GM03348 (cell line): ENCODE results near the gene SULT2B1.
"Not testable (repeated sequence)": the region's sequence is repeated elsewhere in the genome, so short reads cannot be mapped to it uniquely, and the experiment has no call there.

Experiments
- DNase-seq: peaks from one replicate; pipeline ENCODE4 v3.0.0; 2012; ENCODE audit warnings: low spot score

Gene SULT2B1

DNA sequence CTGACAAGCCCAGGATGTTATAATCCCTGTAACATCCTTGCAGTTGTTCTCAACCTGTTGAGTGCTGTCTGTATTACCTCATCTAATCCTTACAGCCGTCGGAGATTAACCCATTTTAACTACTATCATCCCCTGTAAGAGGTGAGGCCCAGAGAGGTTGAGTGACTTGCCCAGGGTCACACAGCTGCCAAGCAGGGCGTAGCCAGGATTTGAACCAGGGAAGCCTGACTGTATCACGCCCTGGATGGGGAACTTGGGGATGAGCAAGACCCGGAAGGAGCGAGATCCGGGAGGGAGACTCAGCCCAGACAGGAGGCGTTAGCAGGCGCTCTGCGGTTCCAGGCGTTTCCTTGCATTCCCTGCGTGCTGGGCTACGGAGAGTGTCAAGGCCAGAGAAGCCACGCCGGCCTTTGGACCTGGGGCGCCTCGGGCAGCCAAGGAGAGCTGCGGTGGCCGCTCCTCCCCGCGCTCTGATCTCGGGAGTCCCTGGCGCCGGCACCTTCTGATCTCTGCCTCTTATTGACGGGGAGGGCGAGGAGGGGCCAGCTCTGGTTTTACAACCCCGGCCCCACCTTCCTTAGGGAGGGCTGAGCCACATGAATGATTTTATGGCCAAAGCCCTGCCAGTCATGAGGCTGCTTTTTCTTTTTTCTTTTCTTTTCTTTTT is 6.2 kb downstream of the SULT2B1 start:
- peak; percentile 81 for DNase-seq

- DNase-seq = no peak
Observed at GRCh38 chr19:48560095-48560530, 8.1 kb downstream of the SULT2B1 start.

- no peak for DNase-seq
Observed at GRCh38 chr19:48561412-48561811, 9.4 kb downstream of the SULT2B1 start.

- no peak for DNase-seq
Observed at GRCh38 chr19:48565090-48565489, 13.1 kb downstream of the SULT2B1 start.

- DNase-seq = peak; percentile 93
Observed at GRCh38 chr19:48568345-48568886, 16.4 kb downstream of the SULT2B1 start.

- DNase-seq = no peak
Observed at GRCh38 chr19:48569814-48570213, 17.8 kb downstream of the SULT2B1 start.

DNA sequence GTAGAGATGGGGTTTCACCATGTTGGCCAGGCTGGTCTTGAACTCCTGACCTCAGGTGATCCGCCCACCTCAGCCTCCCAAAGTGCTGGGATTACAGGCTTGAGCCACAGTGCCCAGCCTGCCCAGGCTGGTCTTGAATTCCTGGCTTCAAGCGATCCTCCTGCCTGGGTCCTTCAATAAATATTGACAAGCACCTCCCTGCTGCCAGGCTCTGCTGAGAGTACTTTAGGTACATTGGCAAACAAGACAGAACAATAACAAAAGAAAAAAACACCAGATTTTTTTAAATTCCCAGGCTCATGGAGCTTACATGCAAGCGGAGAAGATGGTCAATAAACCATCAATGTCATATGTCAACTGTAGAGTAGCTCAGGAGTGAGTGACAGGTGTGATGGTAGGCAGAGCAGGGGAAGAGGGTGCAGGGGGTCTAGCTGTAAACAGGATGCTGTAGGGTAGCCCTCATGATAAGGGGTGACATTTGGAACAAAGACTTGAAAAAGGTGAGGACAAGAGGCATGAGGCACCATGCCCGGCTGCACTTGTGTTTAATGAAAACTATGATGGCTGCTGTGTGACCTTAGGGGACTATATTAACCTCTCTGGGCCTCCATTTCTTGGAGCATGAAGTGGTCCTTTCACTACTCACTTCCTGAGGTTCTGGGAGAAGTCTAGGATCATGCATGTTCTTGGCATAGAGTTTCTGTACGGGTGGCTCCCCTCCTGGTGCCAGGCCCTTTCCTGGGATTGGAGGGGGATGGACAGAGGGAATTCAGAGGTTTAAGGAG is 19.6 kb downstream of the SULT2B1 start:
- DNase-seq = no peak

GRCh38 chr19:48573163-48573505 is 21.2 kb downstream of the SULT2B1 start:
- no peak for DNase-seq

GRCh38 chr19:48575931-48576622 is 24.1 kb downstream of the SULT2B1 start:
- no peak for DNase-seq

DNA sequence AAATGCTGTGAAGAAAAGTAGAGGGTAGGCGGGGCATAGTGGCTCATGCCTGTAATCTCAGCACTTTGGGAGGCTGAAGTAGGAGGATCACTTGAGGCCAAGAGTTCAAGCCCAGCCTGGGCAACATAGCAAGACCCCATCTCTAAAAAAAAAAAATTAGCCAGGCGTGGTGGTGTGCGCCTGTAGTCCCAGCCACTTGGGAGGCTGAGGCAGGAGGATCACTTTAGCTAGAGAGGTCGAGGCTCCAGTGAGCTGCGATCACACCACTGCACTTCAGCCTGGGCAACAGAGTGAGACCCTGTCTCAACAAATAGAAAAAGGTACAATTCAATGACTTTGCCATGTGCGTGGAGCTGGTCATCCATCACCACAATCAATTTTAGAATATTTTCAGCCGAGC is 25.9 kb downstream of the SULT2B1 start:
- not testable (repeated sequence) for DNase-seq

DNA sequence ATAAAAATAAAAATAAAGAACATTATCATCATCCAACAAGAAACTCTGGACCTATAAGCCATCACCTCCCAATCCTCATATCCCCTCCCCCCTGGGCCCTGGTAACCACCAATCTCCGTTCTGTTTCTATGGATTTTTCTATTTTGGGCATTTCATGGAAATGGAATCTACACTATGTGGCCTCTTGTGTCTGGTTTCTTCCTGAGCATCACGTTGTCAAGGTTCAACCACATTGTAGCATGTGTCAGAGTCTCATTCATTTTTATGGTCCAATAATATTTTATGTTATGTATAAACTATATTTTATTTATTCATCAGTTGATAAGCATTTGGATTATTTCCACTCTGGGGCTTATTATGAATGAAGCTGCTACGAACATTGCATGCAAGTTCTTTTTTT is 26.9 kb downstream of the SULT2B1 start:
- DNase-seq = no peak

- DNase-seq = no peak
Observed at GRCh38 chr19:48582168-48582567, 30.2 kb downstream of the SULT2B1 start.

GRCh38 chr19:48587387-48587786 is 35.4 kb downstream of the SULT2B1 start:
- no peak for DNase-seq

GRCh38 chr19:48588670-48589401 is 36.9 kb downstream of the SULT2B1 start:
- DNase-seq = peak; percentile 94

- no peak for DNase-seq
Observed at GRCh38 chr19:48591021-48591420, 39.0 kb downstream of the SULT2B1 start.

DNA sequence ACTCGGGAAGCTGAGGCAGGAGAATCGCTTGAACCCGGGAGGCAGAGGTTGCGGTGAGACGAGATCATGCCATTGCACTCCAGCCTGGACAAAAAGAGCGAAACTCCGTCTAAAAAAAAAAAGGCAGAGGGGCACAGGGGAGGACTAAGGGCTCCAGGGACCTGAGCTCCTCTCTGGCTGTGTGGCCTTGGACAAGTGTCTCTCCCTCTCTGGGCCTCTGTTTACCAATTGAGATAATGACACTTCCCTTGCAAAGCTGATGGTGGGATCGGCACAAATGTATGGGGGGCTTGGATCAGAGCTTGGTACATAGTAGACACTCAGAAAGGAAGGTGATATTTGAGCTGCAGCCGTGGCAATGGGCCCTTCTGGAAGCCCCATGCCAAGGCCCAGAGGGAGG is 43.2 kb downstream of the SULT2B1 start:
- no peak for DNase-seq

DNA sequence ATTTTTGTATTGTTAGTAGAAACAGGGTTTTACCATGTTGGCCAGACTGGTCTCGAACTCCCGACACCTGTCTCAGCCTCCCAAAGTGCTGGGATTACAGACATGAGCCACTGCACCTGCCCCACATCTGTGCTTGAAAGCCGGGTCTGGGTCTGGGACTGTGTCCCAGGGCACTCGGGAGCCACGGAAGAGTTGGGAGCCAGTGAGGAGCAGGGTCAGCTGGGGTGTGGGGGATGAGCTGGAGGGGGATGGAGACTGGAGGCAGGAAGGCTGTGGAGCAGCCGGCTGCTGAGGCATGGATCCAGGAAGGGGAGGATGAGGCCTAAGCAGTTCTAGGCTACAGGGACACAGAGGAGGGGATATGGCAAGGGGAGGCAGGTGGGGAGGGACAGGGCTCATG is 43.9 kb downstream of the SULT2B1 start:
- DNase-seq = no peak

GRCh38 chr19:48596237-48596636 is 44.3 kb downstream of the SULT2B1 start:
- DNase-seq = no peak

DNA sequence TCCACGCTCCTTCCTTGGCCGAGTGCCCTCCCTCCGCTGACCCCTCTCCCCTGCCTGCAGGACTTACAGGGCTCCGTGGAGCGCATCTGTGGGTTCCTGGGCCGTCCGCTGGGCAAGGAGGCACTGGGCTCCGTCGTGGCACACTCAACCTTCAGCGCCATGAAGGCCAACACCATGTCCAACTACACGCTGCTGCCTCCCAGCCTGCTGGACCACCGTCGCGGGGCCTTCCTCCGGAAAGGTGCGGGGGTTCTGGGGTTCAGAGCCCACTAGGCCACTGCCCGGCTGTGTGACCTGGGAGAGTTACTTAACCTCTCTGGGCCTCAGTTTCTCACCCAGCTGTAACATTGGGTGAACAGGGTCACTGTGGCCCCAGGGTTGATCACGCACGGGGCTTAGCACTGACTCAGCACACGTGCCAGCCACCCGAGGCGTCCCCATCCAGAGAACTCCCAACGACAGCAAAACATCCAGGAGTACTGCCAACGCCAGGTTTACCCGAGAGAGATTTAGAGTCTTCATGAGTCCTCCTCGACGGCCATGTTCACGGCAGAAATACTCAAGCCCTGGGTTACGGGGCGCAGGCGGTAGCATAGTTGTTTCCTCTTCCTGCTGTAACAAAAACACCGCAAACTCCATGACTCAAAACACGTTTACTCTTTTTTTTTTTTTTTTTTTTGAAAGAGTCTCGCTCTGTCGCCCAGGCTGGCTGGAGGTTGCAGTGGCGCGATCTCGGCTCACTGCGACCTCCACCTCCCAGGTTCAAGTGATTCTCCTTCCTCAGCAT is 44.9 kb downstream of the SULT2B1 start:
- DNase-seq = no peak

GRCh38 chr19:48598996-48599700 is 47.2 kb downstream of the SULT2B1 start:
- DNase-seq = no peak
